GM18861 (cell line): Measurements from ENCODE around the gene UQCC2.

ENCODE experiments used
- ATAC-seq: cut with Tn5 transposase; IDR thresholded peaks from one replicate; pipeline ENCODE4 v1.9.1; 2021; ENCODE audit not compliant: unreplicated experiment

UQCC2 gene

DNA sequence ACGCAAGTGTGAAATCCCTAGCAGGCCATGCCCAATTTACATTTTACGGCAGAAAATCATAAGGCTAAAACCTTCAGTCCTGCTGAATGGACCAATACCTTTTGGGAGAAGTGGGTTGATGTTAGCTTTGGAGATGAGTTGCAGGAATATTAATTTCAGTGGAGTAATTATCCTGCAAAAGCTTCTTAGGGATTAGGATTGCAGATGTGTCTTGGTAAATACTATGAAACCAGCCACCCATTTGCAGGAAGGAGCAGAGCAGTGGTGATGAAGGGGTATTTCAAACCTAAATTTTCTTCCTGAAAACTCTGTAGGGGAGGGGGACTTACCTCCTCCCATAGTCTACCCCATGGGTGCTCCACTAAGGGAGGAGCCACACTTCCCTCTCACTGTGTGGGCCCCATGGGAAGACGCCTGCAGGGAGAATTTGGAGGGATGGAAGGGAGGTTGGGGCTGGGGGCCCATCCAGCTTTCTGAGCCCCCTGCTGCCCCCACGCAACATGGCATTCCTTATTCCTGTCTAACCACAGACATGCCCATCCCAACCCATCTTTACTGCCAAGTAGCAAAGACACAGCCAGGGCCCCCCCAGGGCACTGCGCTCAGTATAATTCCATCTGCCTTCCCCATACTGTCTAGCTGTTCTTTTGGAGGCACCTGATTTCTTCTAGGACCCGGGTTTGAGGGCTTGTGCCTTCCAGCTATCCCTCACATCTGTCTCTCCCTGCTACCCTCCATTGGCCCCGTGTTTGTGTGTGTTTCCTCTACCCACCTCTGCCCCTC, 14.6 kb upstream of the UQCC2 start:
- ATAC-seq, result no peak

DNA sequence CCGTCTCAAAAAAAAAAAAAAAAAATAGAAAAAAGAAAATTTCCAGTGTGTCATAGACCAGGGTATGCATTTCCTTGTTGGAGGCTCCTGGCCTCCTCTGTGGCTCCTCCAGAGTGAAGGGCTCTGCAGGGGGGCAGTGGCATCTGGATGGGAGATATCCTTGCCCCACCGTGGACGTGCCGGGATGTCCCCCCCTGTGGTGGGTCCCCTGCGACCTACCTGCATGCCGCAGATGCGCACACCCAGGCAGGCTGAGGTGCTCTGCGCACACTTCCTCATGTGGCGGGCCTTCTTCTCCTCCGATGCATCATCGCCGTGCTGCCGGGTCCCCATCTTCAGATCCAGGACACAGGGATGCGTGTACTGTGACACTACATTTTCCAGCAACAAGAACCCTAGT, 13.7 kb upstream of the UQCC2 start:
- no peak for ATAC-seq

DNA sequence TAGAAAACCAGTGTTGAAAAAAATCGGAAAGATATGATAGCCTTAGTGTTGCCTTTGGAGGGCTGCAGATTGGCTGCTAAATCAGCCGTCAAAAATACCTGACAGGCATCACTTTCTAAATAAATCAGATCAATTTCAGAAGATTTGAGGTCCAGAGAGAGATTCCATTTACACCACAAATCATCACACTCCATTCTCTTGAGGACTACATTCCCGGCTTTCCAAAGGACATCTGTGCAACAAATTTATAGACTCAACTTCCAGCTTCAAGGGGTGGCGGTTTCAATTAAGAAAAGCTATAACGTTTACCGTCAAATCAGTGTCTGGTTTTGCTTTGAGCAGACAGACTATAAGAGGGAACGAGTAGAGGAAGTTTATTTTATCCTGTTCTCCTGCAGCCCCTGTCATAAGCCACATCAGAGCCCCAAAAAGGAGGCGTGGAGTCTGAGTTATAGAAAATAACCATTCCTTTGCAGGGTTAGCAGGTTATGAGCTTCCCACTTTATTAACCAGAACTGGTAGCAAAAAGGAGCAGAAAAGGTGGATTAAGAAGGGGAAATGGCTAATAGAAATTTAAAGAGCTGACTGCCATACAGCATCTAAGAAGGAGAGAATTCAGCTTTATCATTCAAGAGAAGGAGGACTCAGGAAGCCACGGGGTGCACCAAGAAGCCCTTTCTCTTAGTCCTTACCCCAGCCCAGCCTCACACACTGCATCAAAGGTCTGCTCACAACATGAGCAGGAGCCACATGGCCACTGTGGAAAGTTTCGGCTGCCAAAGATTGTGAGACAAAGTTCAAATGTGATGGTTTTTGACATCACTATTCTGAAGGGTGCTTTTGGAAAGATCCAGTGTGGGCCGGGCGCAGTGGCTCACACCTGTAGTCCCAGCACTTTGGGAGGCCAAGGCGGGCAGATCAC, 12.9 kb upstream of the UQCC2 start:
- no peak for ATAC-seq

DNA sequence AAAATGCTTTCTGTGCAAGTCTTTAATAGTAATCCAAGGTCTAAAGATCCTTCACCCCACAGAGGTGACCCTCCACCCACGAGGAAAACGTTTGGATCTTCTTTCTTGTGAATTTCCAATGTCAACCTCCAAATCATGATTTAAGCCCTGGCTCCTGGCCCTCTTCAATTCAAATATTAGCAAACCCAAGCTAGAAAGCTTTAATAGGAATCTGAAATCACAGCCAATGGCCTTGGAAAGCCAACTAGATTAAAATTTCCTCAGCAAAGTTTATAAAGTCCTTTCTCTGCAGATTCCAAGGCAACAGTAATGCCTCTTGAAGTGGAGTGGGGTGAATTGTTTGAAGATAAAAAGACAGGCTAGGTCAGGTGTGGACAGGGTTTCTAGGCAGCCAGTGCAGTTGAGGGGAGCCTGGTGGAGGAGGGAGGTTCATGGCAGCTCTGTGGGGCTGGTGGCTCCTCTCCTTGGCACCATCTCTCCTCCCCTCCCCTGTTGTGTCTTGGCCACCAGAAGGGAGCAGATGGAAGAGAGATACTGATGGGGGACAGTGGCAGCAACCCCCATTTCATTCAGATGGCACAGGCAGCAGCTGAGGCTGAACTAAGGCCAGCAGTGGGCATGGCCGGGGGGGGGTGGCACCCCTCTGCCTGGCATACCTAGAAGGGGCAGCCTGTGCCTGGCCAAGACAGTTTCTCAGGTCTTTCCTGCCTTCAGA, 12.0 kb upstream of the UQCC2 start:
- no peak for ATAC-seq

DNA sequence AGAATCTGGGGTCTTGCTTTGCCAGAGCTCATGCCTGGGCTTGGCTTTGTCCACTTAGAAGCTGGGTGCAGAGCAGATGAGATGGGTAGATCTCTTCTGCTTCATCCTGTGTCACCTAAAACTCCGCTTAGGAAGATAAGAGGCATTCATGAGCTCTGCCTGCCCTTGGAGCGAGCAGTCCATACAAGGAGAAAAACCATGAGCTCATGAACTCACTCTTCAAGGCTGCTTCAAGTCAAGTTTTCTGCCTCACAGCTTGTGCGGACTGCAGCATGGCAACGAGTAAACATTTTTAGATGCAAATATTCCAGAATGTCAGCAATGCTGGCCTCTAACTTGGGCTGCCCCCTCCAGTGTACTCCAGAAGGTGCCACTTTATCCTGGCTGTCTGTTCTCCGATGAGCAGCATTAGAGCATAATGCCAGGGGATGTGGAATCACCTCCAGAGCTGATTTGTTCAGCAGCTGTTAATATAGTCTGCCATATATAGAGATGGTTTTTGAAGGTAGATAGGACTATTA, 10.7 kb upstream of the UQCC2 start:
- no peak for ATAC-seq

DNA sequence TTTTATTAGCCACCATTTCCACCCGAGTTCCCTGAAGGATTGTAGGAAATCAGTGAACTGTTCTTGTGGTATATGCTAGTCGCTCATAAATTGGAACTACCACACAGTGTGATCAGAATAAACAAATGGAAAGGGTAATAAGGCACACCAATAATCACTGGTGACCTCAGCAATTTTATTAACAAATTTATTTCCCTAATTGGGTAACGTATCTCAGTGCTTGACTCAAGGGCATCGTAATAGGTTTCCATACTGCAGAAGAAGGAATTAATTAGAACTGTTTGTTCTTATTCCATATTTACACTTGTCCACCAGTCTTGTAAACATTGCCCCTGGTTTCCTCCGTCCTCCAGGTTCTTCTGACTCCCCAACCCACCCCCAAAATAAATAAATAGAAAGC, 10.0 kb upstream of the UQCC2 start:
- ATAC-seq, result no peak

DNA sequence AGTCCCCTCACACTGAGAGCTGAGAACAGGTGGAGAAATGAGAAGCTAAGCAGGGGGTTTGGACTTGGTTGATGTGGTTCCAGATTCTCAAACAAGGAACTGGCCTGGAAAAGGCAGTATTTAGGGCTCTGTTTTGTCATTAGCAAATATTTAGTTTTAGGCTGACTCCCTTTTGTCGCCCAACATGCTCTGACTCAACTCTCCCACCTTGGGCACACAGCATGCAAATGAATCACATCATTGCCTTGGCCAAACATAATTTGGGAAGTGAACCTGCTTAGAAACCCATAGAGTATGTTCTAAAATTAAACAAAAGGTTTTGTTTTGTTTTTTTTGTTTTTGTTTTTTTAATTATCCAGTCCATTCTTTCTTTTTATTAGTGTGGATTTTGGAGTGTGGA, 9.5 kb upstream of the UQCC2 start:
- ATAC-seq, result no peak

DNA sequence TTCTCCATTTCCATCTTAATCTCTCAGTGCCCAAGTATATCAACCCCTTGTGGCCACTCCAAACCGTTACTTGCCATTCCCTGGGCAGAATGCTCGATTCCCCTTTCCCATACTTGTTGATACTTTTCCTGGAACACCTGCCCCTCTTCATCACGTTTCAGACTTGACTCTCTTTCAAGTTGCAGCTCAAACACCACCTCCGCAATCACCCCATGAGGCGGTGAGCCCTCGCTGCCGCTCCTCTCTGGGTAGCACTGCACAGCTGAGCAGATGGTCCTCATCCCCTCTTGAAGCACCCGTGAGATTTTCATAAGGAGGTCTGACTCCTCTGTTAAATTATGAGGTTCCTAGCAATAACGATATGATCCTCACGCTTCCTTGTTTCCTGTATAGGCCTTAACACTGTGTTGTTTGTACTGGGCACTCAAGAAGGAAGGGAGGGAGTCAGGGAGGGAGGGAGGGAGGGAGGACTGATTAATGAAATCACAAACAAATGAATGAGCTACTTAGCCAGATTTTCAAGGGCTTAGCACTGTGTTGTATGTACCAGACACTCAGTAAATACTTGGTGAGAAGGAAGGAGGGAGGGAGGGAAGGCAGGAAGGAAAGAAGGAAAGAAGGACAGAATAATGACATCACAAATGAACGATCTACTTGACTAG, 8.0 kb upstream of the UQCC2 start:
- ATAC-seq, result no peak

DNA sequence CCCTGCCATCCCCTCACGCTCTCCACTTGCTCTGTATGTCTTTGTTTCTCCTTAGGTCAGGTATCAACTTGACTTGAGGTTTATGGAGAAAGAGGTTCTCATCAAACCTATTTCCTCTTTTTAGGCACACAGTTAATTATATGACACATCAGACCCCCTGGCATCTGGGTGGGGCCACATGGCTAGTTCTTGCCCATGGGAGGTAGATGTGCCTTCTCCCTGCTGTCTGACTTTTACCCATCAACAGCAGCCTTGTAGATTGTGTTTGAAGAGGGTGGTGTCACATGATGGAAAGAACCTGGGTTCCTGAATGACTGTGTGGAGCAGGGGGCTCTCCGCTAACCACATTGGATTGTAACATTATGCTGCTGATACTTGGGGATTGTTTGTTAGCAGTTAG, 7.2 kb upstream of the UQCC2 start:
- ATAC-seq, result no peak

DNA sequence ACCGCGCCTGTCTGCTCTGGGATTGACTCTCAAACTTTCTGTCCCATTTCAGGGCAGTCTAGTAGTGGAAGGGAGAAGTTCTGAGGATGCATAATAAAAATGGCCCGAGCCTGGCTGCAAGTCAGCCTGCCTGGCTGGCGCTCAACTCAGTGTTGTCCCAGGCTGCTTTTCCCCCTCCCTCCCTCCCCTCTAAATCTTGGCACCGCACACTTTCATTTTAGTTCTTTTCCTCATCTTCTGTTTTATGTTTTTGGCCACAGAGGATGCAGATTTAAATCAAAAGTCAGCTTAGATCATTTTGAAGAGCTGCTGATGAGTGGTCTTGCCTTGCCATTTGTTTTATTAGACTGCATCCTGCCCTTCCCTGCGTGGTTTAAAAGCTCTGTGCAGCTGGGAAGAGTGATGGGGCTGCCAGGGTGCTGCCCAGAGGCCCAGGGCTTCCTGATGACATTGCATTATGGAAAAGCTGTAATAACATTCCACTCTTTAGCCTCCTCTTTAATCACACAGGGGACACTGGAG, 6.5 kb upstream of the UQCC2 start:
- ATAC-seq, result no peak

DNA sequence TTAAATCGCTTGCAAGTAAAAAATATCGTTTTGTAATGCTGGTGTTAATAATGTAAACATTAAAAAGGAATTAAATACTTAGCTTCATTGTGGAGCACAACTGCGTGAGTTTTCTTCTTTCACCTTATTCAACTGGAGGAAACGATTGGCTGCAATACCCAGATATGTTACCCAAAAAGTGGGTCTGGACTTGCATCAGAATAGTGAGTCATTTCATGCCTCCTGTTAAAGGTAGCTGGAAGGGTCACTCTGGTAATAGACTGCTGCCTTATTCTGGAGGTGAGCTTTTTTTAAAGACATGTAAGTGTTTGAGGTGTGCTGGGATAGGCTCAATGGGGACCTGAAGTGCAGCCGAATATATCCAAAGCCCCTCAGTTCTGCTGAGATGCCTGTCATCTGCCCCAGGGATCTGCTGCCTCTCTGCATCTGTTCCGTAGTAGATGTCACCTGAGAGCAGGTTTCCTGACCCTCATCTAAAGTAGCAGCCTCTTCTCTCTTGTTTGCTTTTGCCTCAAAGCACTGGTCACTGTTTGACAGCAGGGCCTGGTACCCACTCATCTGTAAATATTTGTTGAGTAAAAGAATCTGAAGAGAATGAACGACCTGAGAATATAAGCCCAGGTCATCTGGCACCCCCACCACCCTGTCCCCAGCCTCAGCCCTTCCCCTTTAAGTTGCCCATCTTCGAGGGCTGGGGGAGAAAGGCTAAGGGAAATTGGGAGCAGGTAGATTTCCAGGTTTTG, 5.6 kb upstream of the UQCC2 start:
- no peak for ATAC-seq

DNA sequence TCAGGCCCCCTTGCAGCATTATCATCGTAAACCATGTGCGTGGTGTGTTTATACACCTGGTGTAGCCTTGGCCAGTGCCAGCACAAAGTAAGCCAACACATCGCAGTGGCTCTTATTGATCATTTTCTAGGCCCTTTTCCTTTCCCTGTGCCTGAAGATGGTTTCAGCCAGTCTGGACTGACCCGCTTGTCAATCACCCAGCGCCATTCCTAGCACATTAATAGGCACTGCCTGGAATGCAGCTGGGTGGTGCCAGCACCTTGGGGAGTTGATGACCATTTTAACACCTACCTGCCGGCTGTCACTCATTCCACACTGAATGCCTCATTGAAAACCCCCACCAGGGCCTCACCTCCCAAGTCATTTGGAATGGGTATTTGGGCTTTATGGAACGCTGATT, 4.9 kb upstream of the UQCC2 start:
- no peak for ATAC-seq

DNA sequence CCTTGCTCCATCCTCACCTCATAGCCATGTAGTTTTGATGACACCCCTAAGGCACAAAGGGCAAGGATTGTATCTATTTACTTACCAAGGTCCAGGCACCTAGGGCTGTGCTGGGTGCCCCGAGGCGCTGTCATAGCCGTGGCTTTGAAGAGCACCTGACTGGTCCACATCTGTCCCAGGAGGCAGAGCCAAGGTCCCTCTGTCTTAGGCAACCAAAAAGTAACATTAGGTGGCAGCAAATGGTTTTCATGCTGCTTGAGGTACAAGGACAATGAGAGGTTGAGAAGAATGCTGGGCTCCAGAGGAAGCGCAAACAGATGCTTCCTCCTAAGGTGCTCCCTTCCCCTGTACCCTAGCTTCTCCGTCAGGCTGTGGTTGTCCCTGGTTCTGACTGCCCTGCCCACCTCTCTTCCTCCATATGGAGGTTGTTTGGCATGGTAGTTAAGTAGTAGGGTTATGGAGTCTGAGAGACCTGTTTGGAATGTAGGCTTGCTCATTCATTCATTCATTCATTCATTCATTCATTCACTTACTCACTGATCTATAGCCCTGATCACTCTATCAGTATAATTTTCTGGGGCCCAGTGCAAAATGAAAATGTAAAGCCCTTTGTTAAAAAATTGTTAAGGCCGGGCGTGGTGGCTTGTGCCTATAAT, 3.0 kb upstream of the UQCC2 start:
- ATAC-seq, result no peak

DNA sequence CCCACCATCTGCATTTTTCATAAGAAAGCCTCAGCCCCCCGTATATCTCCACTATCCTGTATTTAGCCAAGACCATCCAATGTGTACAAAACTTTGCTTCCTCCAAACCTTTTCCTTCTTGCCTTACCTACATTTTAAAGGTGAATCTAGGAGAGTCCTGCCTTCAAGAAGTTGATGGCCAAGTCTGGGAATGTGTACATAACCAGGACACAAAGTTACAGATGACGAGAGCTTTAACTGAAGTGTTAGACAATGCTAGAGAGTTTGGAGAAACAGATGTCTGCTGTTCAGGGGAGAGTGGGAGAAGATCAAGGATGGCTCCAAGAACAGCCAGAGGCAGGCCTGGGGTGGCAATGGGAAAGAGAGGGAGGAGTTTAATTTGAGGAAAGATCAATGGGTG, 2.3 kb upstream of the UQCC2 start:
- no peak for ATAC-seq

DNA sequence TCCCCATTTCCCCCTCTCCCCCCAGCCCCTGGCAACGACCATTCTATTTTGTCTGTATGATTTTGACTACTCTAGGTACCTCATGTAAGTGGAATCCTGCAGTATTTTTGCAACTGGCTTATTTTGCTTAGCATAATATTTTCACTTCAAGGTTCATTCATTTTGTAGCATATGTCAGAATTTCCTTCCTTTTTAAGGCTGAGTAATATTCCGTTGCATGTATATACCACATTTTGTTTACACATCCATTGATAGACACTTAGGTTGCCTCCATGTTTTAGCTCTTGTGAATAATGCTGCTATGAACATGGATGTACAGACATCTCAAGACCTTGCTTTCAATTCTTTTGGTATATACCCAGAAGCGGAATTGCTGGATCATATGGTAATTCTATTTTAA, 1.4 kb upstream of the UQCC2 start:
- no peak for ATAC-seq

DNA sequence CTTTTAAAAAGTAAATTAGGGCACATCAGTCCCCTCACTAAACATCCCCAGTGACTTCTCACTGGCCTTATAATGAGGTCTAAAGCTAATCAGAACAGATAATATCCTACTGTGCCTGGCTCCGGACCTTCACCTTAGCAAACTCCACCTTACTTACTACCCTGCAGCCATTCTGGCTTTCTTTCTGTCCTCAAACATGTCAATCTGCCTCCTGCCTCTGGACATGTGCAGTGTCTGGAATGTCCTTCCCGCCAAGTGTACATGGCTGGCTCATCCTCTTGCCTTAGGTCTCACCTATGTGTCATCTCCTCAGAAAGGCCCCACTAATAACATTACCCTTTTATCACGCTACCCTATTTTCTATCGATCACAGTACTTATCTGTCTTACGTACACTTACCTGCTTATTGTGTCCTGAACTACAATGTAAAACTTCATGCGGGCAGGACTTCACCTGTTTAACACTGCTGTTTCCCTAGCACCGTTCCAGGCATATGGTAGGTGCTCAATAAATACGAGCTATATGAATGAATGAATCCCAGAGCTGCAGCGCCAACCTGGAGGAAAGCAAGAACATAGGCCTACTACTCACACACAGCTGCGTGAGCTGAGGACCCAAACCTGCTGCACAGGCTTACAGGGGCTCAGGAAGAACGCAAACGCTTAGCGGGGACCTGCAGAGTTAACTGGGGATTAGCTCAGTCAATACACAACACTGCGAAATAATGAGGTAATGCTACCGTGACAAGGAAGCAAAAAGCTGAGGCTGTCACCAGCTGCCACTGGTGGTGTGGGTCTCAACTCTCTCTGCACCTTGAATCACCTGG, 991 bp downstream of the UQCC2 start:
- ATAC-seq, result no peak

DNA sequence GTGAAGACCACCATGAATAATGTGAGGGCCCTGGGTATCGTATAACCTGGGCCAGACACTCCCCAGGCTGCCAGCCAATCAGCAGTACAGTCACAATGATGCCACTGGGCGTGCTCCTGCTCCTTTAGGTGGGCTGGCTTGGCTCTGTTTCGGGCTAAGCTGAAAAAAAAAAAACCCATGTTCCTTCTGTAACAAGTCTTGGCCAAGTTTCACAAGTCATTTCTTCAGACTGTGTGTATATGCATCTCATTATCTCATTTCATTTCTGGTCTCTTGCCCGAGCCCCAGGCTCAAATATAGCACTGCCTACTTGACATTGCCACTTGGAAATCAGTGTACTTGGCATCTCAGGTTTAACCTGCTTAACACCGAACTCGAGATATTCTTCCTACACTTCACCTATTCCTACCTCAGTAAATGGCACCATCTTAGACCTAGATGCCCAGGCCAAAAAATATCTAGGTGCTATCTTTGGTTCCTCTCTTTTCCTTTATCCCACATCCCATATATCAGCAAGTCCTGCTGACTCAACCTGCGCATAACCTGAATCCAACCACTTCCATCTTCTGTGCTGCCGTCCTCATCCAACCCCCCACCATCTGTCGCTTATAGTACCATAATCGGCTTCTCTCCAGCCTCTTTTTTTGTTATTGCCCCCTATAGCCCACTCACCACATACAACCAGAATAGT, 1.8 kb downstream of the UQCC2 start:
- ATAC-seq, result no peak
